ENCODE measurements around the gene UNG.

GRCh38 chr12:109120557-109120956 is 23.2 kb downstream of the UNG start:
- TF ChIP-seq CTCF (IDR thresholded peaks at IDR 0.05) (no peak), POLR2A (IDR thresholded peaks at IDR 0.05) (no peak)
